Breast epithelium (tissue), 3 donors: ENCODE results near the gene BIN1.

Source experiments
- CTCF ChIP-seq, 3 donors: fragments of 450-650 bp; IDR thresholded peaks; one replicate each; pipeline ENCODE4 v1.5.1; 2016 to 2017; ENCODE audit warnings: antibody characterized with exemption in 3 of 3, mild to moderate bottlenecking in 3 of 3, moderate library complexity in 3 of 3
- POLR2A ChIP-seq: fragments of 450-650 bp; IDR thresholded peaks from one replicate; pipeline ENCODE4 v1.6.1; 2016; ENCODE audit warnings: antibody characterized with exemption, mild to moderate bottlenecking, moderate library complexity
- POLR2AphosphoS5 ChIP-seq, 3 donors: sonication (generic); formaldehyde crosslinking; IDR thresholded peaks; one replicate each; pipeline ENCODE4 v1.6.1; 2017; ENCODE audit warnings: antibody characterized with exemption in 3 of 3

- TF ChIP-seq CTCF (IDR thresholded peaks at IDR 0.05), result no peak
- TF ChIP-seq POLR2A, result no peak
- TF ChIP-seq POLR2AphosphoS5 (IDR thresholded peaks at IDR 0.05), result no peak
Observed at GRCh38 chr2:127137225-127137624, 30.3 kb upstream of the BIN1 start.
